Measurements from ENCODE around the gene TRIP10.

TRIP10 gene

GRCh38 chr19:6700586-6701316, 38.7 kb upstream of the TRIP10 start:
- DNase-seq: no peak
- H3K27me3 ChIP-seq (replicated peaks): no peaks in the 10 kb centered on the region
- in situ Hi-C loops (cut with HindIII; ENCODE audit: low pct_ligation_motif_present, low sequenced_read_pairs): no loop called here
- H3K4me3 ChIP-seq (ENCODE audit: low read depth, low read length): no peak overlapping the region
- TF ChIP-seq CTCF (IDR thresholded peaks at IDR 0.05; ENCODE audit: low read depth, low read length, missing control alignments): no peak
- no peak overlapping the region for H3K27ac ChIP-seq
- H3K36me3 ChIP-seq (replicated peaks): no peaks in the 10 kb centered on the region

GRCh38 chr19:6705931-6706632, 33.4 kb upstream of the TRIP10 start:
- TF ChIP-seq CTCF (IDR thresholded peaks at IDR 0.05; ENCODE audit: low read depth, low read length, missing control alignments): no peak
- peaks cover 9% of the 10 kb centered on the region for H3K27me3 ChIP-seq (replicated peaks)
- in situ Hi-C loops (cut with HindIII; ENCODE audit: low pct_ligation_motif_present, low sequenced_read_pairs): no loop called here
- no peak for DNase-seq
- H3K36me3 ChIP-seq (replicated peaks): no peaks in the 10 kb centered on the region
- no peak overlapping the region for H3K27ac ChIP-seq
- H3K4me3 ChIP-seq (ENCODE audit: low read depth, low read length): no peak overlapping the region

GRCh38 chr19:6706633-6706958, 32.9 kb upstream of the TRIP10 start:
- H3K27ac ChIP-seq: no peak overlapping the region
- no peak for TF ChIP-seq CTCF (IDR thresholded peaks at IDR 0.05; ENCODE audit: low read depth, low read length, missing control alignments)
- in situ Hi-C loops (cut with HindIII; ENCODE audit: low pct_ligation_motif_present, low sequenced_read_pairs): no loop called here
- no peaks in the 10 kb centered on the region for H3K36me3 ChIP-seq (replicated peaks)
- no peak overlapping the region for H3K4me3 ChIP-seq (ENCODE audit: low read depth, low read length)
- peaks cover 9% of the 10 kb centered on the region for H3K27me3 ChIP-seq (replicated peaks)
- DNase-seq: no peak

GRCh38 chr19:6707011-6707657, 32.3 kb upstream of the TRIP10 start:
- Histone ChIP-seq H3K27me3 (replicated peaks) (peaks cover 9% of the 10 kb centered on the region), H3K36me3 (replicated peaks) (no peaks in the 10 kb centered on the region), H3K4me3 (ENCODE audit: low read depth, low read length) (no peak overlapping the region), H3K27ac (no peak overlapping the region)
- TF ChIP-seq CTCF (IDR thresholded peaks at IDR 0.05; ENCODE audit: low read depth, low read length, missing control alignments): no peak
- in situ Hi-C loops (cut with HindIII; ENCODE audit: low pct_ligation_motif_present, low sequenced_read_pairs): no loop called here
- no peak for DNase-seq

- in situ Hi-C loops (cut with HindIII; ENCODE audit: low pct_ligation_motif_present, low sequenced_read_pairs): no loop called here
- Histone ChIP-seq H3K27me3 (replicated peaks) (peaks cover 9% of the 10 kb centered on the region), H3K36me3 (replicated peaks) (no peaks in the 10 kb centered on the region), H3K27ac (no peak overlapping the region), H3K4me3 (ENCODE audit: low read depth, low read length) (no peak overlapping the region)
- no peak for TF ChIP-seq CTCF (IDR thresholded peaks at IDR 0.05; ENCODE audit: low read depth, low read length, missing control alignments)
- no peak for DNase-seq
These were observed 31.8 kb upstream of the TRIP10 start for GRCh38 chr19:6707658-6708018.

All from brain microvascular endothelial cell (primary cell).